Progenitor cell of endocrine pancreas (in vitro differentiated cells): ENCODE results near the gene COL20A1. TPM values are rescaled to one million over a fixed set of nuclear protein-coding genes. Genes with fewer than 3 reads are reported as not detected.

Source experiments
- DNase-seq: peaks from one replicate; pipeline ENCODE4 v3.0.0; 2021; ENCODE audit warnings: low spot score; ENCODE audit not compliant: unreplicated experiment
- H3K27ac Mint-ChIP-seq: 2 replicates; pipeline ENCODE4 v1.8.0; 2021; ENCODE audit warnings: mild to moderate bottlenecking, moderate library complexity, mixed read lengths
- H3K27me3 Mint-ChIP-seq: 2 replicates; pipeline ENCODE4 v1.8.0; 2021; ENCODE audit warnings: mixed read lengths
- H3K36me3 Mint-ChIP-seq: 2 replicates; pipeline ENCODE4 v1.8.0; 2022; ENCODE audit warnings: mixed read lengths; ENCODE audit not compliant: insufficient read depth
- H3K4me1 Mint-ChIP-seq: 2 replicates; pipeline ENCODE4 v1.8.0; 2021; ENCODE audit warnings: low read depth, mixed read lengths
- H3K4me3 Mint-ChIP-seq: 2 replicates; pipeline ENCODE4 v1.8.0; 2021; ENCODE audit warnings: low read depth, mild to moderate bottlenecking, moderate library complexity, mixed read lengths
- H3K9me3 Mint-ChIP-seq: 2 replicates; pipeline ENCODE4 v1.8.0; 2021; ENCODE audit warnings: low read depth, mixed read lengths
- total RNA-seq: library from RNA; stranded (reverse); gene quantifications from 2 replicates; pipeline ENCODE4 v1.2.1, GENCODE V29; 2021
- TF ChIP-seq, protein P1 (sequence below): fragments of 200-600 bp; sonication (generic); IDR thresholded peaks from one replicate; pipeline ENCODE4 v1.5.0; 2021; ENCODE audit warnings: antibody characterized with exemption, mild to moderate bottlenecking; ENCODE audit not compliant: unreplicated experiment

Gene COL20A1
- total RNA-seq, 1 donor from 2014 or later: 0.24 TPM

DNA sequence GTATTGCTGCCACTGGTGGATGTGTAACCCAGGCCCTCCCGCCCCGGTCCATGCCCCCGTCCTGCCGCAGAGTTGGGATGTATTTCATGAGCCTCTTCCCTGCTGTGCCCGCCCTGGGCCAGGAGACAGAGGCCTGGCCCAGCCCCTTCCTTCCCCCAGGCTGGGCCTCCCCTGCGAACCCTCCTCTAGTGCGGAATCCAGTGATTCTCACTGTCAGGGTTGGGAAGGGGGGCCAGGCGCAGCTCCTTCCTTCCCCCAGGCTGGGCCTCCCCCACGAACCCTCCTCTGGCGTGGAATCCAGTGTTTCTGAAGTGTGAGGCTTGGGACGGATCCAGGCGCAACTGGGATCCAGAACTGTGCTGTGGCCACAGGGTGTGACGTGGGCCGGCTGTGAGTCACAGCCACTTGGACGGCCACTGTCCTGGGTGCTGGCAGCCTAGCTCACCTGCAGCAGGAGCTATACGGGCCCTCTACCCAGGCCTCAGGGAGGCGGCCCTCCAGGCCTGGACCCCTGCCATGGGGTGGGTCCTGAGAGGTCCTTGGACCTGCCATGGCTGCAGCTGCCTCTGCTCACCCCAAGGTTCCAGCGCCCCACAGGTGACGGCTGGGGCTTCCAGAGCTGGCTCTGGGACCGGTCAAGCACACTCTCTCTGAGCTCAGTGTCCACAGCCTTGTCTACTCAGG lies 28.3 kb downstream of the COL20A1 start:
- no peaks in the 10 kb centered on the region for H3K4me1 Mint-ChIP-seq
- DNase-seq: no peak
- no peaks in the 10 kb centered on the region for H3K36me3 Mint-ChIP-seq
- peaks cover 12% of the 10 kb centered on the region for H3K27me3 Mint-ChIP-seq
- no peak overlapping the region for H3K27ac Mint-ChIP-seq
- no peaks in the 10 kb centered on the region for H3K9me3 Mint-ChIP-seq
- TF ChIP-seq, protein P1, sequence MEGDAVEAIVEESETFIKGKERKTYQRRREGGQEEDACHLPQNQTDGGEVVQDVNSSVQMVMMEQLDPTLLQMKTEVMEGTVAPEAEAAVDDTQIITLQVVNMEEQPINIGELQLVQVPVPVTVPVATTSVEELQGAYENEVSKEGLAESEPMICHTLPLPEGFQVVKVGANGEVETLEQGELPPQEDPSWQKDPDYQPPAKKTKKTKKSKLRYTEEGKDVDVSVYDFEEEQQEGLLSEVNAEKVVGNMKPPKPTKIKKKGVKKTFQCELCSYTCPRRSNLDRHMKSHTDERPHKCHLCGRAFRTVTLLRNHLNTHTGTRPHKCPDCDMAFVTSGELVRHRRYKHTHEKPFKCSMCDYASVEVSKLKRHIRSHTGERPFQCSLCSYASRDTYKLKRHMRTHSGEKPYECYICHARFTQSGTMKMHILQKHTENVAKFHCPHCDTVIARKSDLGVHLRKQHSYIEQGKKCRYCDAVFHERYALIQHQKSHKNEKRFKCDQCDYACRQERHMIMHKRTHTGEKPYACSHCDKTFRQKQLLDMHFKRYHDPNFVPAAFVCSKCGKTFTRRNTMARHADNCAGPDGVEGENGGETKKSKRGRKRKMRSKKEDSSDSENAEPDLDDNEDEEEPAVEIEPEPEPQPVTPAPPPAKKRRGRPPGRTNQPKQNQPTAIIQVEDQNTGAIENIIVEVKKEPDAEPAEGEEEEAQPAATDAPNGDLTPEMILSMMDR: no peak
- no peak overlapping the region for H3K4me3 Mint-ChIP-seq

DNA sequence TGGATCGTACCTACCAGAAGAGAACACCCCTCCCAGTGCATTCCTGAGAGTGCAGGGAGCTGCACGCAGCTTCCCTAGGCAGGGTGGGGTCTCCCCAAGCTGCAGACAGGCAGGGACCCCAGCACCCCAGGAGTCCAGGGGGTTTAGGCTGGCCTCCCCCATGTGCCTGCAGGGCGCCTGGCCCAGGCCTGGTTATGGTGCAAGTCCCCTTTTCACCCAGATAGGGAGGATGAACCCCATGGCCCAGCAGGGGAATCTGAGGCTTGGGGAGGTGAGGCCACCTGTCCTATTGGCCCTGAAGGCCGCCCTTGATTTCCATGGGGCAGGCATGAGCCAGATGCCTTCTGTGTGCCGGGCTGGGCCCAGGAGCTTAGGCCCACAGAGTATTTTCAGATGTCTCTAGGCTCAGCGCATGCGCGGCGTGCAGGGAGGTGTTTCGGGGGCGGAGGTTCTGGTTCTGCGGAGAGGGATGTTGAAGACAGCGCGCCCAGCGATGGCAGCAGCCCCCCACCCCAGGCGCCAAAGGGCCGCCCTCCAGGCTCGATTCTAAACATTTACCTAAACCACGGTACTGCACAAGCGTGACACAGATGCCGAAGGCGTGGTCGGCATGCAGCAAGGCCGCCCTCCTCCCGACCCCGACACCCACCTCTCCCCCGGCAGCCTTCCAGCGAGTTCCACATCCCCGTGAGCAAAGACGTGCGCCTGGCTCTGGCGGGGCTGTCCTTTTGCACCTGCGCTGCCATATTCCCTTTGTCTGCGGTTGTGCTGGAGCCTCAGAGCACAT lies 29.4 kb downstream of the COL20A1 start:
- DNase-seq: no peak
- H3K4me3 Mint-ChIP-seq: no peak overlapping the region
- H3K9me3 Mint-ChIP-seq: no peaks in the 10 kb centered on the region

DNA sequence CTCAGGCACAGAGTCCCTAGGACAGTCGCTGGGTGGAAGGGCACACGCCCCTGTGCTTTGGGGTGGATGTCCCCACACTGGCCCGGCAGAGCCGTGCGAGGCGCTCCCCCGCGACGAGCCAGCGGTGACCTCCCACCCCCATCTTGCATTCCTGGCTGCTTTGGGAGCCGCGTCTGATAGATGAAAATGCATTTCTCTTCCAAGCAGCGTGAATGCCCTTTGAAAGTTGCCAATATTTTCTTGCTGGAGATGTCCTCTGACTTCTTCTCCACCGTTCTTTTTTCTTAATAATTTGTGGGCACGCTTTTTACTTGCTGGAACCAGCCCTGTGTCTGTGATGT lies 29.9 kb downstream of the COL20A1 start:
- H3K4me3 Mint-ChIP-seq: no peak overlapping the region
- H3K27me3 Mint-ChIP-seq: peaks cover 12% of the 10 kb centered on the region
- no peaks in the 10 kb centered on the region for H3K36me3 Mint-ChIP-seq
- peak overlapping the region; percentile 51 for H3K27ac Mint-ChIP-seq
- DNase-seq: no peak
- H3K9me3 Mint-ChIP-seq: no peaks in the 10 kb centered on the region
- no peaks in the 10 kb centered on the region for H3K4me1 Mint-ChIP-seq
- TF ChIP-seq, protein P1: no peak

More for the DNA sequence above, 29.4 kb downstream of the COL20A1 start:
- Mint-ChIP-seq H3K36me3 (no peaks in the 10 kb centered on the region), H3K27ac (no peak overlapping the region), H3K27me3 (peaks cover 12% of the 10 kb centered on the region), H3K4me1 (no peaks in the 10 kb centered on the region)
- TF ChIP-seq, protein P1: no peak

DNA sequence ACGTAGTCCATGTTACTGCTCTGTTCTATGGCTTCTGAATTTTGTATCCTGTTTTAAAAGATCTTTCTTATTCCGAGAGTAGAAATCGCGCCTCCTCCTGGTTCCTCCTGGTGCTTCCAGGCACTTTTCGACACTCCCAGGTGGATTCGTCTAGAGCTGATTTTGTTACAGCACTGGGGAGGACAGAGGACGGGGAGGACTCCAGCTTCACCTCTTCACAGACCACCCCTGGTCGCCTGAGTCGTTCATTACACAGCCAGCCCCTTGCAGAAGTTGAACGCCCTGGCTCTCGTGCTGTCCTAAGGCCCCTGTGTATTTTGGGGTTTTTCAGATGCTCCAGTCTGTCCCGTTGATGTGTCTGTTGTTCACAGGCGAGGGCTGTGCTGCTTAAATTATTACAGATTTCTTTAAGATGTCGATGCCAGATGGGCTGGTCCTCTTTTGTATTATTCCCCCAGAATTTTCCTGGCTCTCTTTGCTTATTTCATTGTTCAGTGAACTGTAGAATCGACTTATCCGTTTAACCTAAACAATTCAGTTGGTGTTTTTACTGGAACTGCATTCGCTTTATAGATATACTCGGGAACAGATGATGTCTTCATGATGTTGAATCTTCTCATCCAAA lies 30.5 kb downstream of the COL20A1 start:
- Mint-ChIP-seq H3K36me3 (no peaks in the 10 kb centered on the region), H3K27me3 (peaks cover 12% of the 10 kb centered on the region), H3K4me1 (no peaks in the 10 kb centered on the region), H3K9me3 (no peaks in the 10 kb centered on the region), H3K4me3 (no peak overlapping the region), H3K27ac (peak overlapping the region; percentile 51)
- TF ChIP-seq, protein P1: no peak
- no peak for DNase-seq

DNA sequence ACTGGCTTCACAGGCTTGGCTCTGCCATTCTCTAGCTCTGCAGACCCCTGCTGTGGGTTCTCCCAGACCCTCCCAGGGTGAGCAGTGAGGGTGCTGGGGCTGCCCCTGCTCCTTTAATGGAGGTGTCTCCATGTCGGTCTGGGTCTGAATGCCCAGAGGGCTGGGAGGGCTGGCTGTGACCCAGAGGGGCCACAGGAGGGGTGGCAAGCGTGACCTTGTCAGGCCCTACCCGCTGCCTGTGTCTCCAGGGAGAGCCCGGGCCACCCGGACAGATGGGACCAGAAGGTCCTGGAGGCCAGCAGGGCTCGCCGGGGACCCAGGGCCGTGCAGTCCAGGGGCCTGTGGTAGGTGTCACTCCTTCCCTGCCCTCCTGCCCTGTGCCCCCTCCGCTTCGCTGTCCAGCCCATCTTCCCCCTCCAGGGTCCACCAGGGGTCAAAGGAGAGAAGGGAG lies 32.1 kb downstream of the COL20A1 start:
- Mint-ChIP-seq H3K4me1 (no peaks in the 10 kb centered on the region), H3K9me3 (no peaks in the 10 kb centered on the region), H3K27me3 (peaks cover 12% of the 10 kb centered on the region), H3K36me3 (no peaks in the 10 kb centered on the region), H3K27ac (no peak overlapping the region), H3K4me3 (no peak overlapping the region)
- no peak for DNase-seq
- TF ChIP-seq, protein P1: no peak
